ENCODE measurements around the gene GBA2.

DNA sequence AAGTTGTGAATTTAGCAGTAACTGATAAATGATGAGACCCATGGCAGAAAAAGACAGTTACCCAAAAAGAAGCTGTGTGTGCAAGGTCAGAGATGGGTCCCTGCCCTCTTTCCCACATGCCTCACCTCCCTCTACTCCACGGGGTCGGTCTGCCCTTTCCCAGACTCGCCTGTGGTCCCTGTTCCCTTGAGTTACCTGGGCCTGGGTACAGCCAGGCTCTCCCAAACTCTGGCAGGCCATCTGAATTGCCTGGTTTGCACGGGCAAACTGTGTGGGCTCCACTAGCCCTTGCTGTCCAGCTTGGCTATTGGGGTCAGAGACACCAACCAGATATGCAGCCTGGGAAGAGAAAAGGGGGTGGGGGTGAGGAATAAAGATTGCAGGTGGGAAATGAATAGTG is 40.9 kb downstream of the GBA2 start:
- TF ChIP-seq, protein P1, sequence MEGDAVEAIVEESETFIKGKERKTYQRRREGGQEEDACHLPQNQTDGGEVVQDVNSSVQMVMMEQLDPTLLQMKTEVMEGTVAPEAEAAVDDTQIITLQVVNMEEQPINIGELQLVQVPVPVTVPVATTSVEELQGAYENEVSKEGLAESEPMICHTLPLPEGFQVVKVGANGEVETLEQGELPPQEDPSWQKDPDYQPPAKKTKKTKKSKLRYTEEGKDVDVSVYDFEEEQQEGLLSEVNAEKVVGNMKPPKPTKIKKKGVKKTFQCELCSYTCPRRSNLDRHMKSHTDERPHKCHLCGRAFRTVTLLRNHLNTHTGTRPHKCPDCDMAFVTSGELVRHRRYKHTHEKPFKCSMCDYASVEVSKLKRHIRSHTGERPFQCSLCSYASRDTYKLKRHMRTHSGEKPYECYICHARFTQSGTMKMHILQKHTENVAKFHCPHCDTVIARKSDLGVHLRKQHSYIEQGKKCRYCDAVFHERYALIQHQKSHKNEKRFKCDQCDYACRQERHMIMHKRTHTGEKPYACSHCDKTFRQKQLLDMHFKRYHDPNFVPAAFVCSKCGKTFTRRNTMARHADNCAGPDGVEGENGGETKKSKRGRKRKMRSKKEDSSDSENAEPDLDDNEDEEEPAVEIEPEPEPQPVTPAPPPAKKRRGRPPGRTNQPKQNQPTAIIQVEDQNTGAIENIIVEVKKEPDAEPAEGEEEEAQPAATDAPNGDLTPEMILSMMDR (IDR thresholded peaks at IDR 0.05), result no peak
- TF ChIP-seq POLR2A (IDR thresholded peaks at IDR 0.05), result no peak
